SK-MEL-5 (cell line): ENCODE data around the gene SHISA4. TPM values are rescaled to one million over a fixed set of nuclear protein-coding genes. Genes with fewer than 3 reads are reported as not detected.

Source experiments
- DNase-seq: peaks from one replicate; pipeline ENCODE4 v3.0.0-alpha.2; 2016; ENCODE audit warnings: low read depth, low spot score
- in situ Hi-C: cut with HindIII; loops from 2 replicates; pipeline ENCODE4 v1.10.0; 2016; ENCODE audit warnings: low sequenced_read_pairs, high pct_unique_total_duplicates, low pct_unique_long_range_greater_than_20kb
- total RNA-seq: library from RNA; depleted of rRNA; stranded (reverse); fragments of >200 nt; shearing (Covaris generic); gene quantifications from 2 replicates; pipeline ENCODE4 v1.2.3, GENCODE V29; 2014

The SHISA4 gene
- total RNA-seq, 1 experiment from 2014 or later: 34.1 TPM

DNA sequence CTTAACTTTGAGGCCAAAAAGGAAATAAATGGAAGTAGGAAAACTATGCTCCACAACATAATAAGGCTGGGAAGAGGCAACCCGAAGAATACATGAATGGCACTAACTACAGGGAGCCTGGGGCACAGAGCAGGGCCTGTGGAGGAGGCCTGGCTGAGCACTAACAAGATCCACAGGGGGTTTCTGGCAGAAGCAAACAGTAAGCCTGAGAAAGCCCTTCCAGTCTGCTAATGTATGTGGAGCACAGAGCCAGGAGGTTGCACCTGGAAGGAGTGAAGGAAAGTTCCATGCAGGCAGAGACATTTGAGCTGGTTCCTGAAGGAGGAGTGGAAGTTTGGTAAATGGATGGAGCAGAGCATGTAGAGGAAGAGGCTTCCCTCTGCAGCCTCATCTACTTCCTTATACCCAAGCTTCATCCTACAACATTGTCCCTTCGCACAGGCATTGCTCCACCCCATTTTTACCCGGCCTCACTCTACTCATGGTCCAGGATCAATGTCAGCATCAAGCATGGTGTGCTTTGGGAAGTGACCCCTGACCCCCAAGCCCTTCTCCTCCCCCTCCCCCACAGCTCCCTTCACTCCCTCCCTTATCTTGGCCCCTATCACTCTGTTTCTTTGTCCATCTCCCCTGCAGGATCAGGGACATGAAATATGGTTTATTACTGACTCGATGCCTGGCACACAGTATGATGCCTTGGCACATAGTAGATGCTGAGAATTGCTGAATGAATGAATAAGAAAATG, 23.3 kb downstream of the SHISA4 start:
- DNase-seq: no peak
- in situ Hi-C loops: no loop called here

DNA sequence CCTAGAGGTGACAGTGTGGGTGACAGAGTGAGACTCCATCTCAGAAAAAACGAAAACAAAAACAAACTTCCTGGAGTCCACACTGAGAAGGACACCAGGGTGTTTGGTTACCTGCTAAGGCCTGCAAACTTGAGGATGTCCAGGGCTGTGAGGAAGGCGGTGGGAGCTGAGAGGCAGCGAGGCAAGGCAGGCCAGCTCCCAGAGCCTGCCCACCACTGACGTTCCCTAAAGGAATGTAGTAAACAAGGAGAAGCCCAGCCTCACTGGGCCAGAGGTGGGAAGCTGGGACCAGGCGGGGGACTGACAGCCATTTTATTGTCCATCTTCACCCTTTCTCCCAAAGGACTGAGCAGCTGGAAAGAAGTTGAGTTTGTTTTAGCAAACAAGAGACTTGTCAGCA, 24.1 kb downstream of the SHISA4 start:
- in situ Hi-C loops: no loop called here
- DNase-seq: no peak

GRCh38 chr1:201914456-201915235, 25.9 kb downstream of the SHISA4 start:
- DNase-seq: no peak
- in situ Hi-C loops: no loop called here

DNA sequence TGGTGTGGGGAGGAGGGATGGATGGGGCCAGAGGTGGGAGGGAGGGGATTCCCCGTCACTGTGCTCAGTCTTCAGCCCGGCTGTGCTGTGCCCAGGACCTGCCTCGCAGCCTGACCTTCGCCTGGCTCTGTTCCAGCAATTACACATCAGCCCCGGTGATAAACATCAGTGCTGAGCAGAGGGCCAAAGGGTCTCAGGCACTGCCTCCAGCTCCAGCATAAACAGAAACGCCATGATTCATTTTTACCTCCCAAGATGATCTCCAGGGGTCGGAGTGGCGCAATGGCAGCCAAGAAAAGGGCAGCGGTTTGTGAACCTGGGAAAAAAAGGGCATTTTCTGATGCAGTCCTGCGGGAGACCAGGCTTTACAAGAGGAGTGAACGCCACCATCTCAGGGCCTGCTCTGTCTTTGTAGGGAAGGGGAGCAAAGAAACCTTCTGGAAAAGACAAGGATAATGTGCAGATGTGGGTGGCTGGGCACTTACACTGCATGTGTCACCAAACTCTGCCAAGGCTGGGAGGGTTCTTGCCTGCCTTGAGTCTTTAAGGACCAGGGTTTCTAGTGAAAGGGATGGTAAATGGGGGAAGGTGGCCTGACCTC, 28.1 kb downstream of the SHISA4 start:
- in situ Hi-C loops: no loop called here
- DNase-seq: no peak

DNA sequence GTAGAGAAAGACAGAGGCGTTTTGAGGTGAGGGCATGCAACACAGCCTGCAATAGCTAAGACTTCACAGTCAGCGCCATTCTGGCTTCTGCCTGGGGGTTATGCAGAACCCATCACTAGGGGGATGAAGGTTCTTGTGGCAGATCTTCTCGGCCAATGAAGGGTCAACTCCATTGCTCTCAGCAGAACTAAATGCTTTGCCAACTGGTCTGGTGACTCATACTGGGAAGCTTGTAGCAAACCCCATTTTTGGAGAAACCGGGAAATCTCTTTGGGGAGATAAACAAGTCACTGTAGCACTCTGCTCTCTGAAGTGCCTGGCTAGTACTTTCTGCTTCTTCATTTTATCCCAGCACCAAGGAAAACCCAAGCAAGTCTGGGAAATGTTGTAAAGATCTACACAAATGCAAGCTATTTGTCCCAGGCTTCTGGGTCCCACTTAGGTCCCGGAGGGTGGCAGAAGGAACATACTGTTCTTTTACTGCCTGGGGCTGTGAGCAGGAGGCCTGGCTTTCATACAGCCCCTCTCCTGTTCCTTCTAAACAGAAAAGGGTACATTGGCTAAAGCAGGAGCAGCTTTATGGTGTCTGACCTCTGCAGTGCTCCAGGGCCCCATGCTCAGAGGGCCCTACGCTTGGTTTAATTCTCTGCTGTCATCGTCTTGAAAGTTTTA, 28.8 kb downstream of the SHISA4 start:
- no peak for DNase-seq
- in situ Hi-C loops: no loop called here

GRCh38 chr1:201918343-201918742, 29.6 kb downstream of the SHISA4 start:
- in situ Hi-C loops: no loop called here

GRCh38 chr1:201921952-201922558, 33.4 kb downstream of the SHISA4 start:
- DNase-seq: no peak
- in situ Hi-C loops: no loop called here

More at GRCh38 chr1:201918343-201918742, 29.6 kb downstream of the SHISA4 start:
- DNase-seq: no peak

DNA sequence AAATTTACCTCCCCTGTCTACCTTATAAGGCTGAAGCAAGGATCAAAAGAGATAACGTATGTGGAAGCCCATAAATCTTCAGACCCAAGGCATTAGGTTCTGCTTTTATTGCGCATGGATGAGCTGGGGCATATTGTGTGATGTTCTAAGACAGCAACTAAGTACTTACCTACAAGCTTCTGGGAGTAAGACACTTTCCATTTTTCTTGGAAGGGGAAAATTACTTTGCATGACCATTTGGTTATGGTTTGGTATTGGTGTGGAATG, 36.5 kb downstream of the SHISA4 start:
- in situ Hi-C loops: no loop called here
- no peak for DNase-seq

DNA sequence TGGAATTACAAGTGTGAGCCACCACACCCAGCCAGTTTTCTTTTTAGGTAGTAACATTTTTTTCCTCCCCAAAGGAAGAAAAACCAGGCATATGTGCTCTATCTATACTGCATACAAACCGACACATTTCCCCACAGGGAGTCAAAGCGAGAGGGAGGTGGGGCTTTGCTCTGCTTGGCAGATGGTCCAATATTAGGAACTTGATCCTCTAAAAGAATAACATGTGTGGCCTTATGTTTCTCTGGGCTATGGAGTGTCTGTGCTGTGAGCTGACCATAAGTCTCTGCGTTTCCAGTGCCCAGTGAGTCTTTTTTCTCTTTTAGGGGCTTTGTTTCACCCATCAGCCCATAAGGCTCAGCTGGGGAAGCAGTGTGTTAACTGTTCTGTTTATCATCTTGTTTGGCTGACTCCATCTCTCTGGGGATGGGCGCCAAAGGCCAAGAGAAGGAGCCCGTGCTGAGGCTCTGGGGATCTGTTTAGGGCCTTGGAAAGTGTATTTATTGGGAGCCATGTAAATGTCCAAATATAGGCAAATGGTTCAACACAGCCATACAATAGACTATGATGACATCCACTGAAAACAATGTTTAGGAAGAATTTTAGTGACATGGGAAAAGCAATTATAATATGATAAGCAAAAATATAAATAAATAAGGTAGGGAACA, 37.4 kb downstream of the SHISA4 start:
- in situ Hi-C loops: no loop called here

DNA sequence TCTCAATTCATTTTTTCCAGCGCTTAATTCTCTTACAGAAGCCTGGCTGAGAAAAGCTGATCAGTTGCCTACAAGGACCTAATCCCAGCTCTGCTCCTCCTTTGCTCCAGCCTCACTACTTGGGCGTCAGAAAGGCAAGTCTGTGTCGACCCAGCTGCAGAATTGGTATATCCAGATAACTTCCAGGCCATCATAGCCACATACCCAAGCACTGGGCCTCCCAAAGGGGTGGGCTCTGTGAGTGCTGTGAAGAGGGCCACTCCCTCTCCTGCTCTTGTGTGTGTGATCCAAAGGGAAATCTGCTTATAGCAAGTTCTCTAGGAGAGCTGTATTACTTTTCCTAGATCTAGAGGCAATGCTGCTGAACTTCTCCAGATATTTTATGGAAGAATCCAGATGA, 39.6 kb downstream of the SHISA4 start:
- no peak for DNase-seq
- in situ Hi-C loops: no loop called here

More for the DNA sequence above, 37.4 kb downstream of the SHISA4 start:
- no peak for DNase-seq

DNA sequence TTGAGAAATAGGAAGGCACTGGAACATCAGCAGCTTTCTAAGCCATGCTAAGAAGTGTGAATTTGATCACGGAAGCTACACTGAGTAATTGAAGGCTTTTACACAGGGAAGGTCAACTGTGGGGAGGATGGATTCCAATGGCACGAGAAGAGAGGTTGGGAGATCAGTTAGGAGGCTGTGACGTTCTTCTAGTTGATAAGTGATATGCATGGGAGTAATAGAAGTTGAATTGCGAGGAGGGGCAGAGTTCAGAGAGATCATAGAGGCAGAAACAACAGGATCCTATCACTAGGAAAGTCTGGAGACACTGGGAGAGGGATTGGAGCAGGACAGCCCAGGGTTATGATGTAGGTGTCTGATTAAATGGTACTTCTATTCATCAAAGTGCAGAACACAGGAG, 41.4 kb downstream of the SHISA4 start:
- in situ Hi-C loops: no loop called here
- DNase-seq: no peak

DNA sequence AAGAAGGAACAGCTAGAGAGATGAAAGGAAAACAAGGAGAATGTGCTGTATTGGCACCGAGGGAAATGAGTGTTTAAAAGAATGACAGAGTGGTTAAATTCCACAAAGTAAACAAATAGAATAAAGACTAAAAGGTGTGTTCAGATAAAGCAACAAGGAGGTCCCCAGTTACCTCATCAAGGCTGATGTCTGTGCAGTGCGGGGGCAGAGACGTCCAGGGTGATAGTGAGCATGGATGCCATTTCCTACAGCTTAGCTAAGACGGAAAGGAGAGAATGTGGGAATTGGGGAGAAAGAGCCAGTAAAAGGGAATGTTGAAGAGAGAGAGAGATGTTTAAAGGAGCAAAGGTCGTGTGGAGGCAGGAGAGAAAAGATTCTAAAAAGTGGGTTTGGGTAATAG, 42.1 kb downstream of the SHISA4 start:
- no peak for DNase-seq
- in situ Hi-C loops: no loop called here

GRCh38 chr1:201933840-201934430, 45.2 kb downstream of the SHISA4 start:
- in situ Hi-C loops: no loop called here
- DNase-seq: no peak

GRCh38 chr1:201937624-201938213, 49.0 kb downstream of the SHISA4 start:
- in situ Hi-C loops: no loop called here
- no peak for DNase-seq

DNA sequence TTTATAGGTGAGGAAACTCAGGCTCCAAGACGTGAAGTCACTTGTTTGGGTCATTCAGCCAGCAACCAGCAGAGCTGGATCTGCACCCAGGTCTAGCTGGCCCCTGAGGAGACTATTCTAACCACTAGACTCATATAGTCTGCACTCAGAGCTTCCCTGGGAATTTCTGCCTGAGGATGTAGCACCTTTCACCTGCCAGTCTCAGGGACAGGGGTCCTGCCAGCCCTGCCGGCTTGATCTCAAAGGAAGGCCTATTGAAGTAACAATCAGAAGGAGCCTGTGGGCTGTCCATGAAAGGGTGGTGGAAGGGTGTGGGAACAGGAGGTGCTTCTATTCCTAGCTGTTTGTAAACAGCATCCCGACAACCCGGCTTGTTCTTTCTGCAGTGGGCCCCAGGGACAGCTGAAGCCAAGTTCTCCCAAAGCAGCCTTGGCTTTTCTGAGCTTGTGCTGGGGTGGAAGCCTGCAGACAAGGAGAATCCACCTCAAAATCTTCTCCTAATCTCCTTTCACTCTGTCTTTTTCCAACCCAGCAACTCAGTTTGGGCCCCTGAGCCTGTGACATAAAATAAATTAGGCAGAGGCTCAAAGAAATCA, 49.8 kb downstream of the SHISA4 start:
- in situ Hi-C loops: no loop called here
- no peak for DNase-seq

DNA sequence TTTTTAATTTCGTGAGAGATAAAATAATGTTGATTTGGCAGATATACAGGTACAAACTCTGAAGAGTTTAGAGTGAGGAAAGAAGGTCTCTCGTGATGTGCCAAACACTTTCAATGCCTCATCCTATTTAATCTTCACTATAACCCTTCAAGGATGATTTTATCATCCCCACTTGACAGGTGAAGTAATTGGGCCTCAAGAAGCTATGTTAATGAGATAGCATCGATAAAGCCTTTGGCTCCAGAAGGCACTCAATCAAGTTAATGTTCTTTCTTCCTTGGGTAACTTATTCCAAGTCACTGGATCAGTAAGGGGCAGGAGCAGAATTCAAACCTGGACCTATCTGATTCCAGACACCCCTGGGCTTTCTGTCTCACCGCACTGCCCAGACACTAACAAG, 50.5 kb downstream of the SHISA4 start:
- in situ Hi-C loops: no loop called here
- no peak for DNase-seq

DNA sequence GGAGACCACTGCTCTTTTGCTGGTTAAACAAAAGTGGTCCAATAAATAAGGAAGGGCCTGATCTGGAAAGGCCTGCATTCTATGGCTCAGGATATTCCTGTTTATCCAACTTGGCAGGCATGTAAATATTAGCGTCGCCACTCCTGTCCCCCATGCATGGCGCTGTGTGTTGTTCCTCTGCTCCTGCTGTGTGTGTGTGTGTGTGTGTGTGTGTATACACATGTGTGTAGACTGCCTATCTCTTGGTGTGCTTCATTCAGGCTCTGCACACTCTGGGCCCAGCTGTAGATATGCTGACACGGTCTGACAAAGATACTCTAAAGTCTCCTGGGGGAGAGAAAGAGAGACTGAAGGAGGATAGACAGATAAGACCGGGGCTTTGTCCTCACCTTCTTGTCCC, 50.9 kb downstream of the SHISA4 start:
- DNase-seq: no peak
- in situ Hi-C loops: no loop called here
